Measurements from ENCODE around the gene STRIP1. TPM values are rescaled to one million over a fixed set of nuclear protein-coding genes. Genes with fewer than 3 reads are reported as not detected.

Gene STRIP1
- total RNA-seq, 1 donor, result 52.2 TPM

DNA sequence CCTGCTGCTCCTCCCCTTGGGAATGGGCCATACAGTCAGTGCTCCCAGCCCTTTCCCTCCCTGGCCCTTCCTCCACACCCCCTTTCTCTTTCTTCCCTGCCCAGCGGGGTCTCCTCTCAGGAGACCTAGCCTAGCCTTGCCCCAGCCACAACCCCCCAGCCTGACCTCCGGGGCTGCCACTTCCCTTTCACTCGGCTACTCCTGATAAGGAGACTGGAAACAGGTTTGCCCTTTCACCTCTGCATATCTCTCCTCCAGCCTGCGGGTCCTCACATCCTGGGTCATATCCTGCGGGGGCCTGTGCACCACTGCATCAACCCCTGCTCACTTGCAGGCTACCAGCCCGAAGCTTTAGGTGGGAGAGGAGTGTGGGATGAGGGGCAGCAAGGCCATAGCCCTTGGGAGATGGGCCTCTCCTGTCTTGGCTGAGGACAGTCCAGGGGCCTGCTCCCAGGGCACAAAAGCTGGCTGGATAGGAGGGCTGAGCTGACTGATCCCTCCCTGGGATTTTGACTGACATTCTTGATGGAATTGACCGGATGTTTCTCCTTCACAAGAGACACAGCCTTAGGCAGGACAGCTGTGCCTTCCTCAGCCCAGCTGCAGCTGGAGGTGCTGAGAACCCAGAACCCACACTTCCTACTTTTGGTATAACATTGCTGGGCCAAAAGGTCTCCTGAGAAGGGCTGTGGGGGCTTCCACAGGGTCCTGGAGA is 55.3 kb downstream of the STRIP1 start:
- no peak for DNase-seq (ENCODE audit: low read depth)
- no peak overlapping the region for H3K4me3 ChIP-seq (ENCODE audit: low read depth, low read length)
- TF ChIP-seq, protein P1, sequence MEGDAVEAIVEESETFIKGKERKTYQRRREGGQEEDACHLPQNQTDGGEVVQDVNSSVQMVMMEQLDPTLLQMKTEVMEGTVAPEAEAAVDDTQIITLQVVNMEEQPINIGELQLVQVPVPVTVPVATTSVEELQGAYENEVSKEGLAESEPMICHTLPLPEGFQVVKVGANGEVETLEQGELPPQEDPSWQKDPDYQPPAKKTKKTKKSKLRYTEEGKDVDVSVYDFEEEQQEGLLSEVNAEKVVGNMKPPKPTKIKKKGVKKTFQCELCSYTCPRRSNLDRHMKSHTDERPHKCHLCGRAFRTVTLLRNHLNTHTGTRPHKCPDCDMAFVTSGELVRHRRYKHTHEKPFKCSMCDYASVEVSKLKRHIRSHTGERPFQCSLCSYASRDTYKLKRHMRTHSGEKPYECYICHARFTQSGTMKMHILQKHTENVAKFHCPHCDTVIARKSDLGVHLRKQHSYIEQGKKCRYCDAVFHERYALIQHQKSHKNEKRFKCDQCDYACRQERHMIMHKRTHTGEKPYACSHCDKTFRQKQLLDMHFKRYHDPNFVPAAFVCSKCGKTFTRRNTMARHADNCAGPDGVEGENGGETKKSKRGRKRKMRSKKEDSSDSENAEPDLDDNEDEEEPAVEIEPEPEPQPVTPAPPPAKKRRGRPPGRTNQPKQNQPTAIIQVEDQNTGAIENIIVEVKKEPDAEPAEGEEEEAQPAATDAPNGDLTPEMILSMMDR (IDR thresholded peaks at IDR 0.05; ENCODE audit: insufficient read depth, low read depth, low read length), result no peak

DNA sequence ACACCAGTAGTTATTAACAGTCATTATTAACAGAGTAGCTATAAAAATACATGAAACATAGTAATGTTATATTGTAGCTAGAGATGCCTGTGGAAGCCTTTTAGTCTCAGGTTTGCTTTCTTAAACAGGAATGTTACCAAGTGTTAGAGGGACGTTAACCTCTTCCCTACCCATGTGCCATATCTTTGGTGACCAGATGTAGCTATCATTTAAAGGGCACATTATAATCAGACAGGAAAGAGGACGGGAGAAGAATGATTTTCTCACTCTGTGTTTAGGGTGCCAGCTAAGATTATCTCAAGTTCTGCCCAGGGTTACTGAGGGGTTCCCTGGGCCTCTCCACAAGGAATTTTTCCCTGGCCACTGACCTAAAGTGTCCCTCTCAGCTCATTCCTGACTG is 57.0 kb downstream of the STRIP1 start:
- no peak overlapping the region for H3K4me3 ChIP-seq (ENCODE audit: low read depth, low read length)
- DNase-seq (ENCODE audit: low read depth), result no peak
- TF ChIP-seq, protein P1 (IDR thresholded peaks at IDR 0.05; ENCODE audit: insufficient read depth, low read depth, low read length), result no peak

DNA sequence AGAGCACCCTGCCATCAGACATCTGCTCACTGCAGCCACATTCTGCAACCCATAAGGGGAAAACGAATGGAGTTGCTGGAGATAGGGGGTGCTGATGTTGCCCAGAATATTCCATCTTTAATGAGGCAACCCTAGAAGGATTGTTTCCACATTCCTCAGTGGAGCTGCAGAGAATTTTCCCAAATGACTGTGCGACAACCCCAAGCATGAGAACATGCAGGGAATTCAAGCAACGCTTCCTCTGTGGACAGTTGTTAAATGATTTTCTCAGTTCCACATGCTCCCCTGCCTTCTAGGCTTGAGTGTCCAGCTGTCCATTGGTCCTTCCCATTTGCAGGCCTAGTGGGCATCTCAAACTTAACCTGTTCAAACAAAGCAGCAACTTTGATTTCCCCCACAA is 57.4 kb downstream of the STRIP1 start:
- no peak overlapping the region for H3K4me3 ChIP-seq (ENCODE audit: low read depth, low read length)
- TF ChIP-seq, protein P1 (IDR thresholded peaks at IDR 0.05; ENCODE audit: insufficient read depth, low read depth, low read length), result no peak
- no peak for DNase-seq (ENCODE audit: low read depth)

DNA sequence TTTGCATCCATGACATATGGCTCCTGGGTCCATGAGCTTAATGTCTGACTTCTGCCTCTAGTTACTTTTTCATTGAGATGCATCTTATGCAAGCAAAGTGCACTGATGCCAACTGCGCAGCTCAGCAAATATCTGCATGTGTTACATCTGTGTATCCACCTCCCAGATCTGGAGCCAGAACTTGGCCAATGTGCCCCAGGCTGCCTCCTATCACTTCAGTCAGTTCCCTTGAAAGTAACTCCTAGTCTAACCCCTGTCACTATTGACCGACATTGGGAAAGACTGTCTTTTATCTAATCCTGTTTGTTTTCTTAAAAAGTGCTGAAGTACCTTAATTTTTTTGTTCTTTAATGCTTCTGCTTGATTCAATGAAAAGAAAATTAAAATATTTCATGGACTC is 58.6 kb downstream of the STRIP1 start:
- TF ChIP-seq, protein P1 (IDR thresholded peaks at IDR 0.05; ENCODE audit: insufficient read depth, low read depth, low read length), result no peak
- no peak for DNase-seq (ENCODE audit: low read depth)
- H3K4me3 ChIP-seq (ENCODE audit: low read depth, low read length), result no peak overlapping the region

DNA sequence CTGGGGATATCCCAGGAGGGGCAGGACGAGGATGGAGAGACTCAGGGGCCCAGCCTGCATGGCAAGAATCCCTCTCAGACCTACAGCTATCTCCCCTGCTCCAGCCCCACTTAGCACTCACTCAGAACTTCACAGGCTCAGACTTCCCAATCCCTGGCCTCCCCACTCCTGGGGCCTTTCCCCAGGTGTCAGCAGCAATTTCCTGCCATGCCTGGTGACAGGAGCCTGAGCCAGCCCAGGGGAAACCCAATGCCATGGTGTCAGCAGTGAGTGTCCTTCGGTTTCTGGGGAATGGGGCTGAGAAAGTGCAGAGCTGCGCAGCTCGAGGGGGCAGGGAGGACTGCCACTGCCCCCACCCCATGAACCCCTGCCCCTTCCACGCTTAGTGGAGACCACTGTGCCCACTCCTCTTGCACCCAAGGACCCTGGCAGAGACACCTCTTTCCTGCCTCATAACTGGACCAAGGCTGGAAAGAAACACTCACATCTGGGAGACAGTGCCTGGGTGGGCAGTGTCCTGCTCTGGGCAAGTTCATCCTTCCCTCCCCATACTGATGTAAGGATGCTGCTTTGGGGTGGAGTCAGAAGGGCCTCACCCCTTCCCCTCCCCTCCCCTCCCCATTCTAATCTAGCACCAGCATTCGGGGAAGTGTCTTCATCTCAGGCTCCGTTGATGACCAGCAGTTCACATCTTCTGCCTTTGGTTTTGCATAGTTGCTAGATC is 60.7 kb downstream of the STRIP1 start:
- no peak for DNase-seq (ENCODE audit: low read depth)
- H3K4me3 ChIP-seq (ENCODE audit: low read depth, low read length), result no peak overlapping the region
- TF ChIP-seq, protein P1 (IDR thresholded peaks at IDR 0.05; ENCODE audit: insufficient read depth, low read depth, low read length), result no peak

DNA sequence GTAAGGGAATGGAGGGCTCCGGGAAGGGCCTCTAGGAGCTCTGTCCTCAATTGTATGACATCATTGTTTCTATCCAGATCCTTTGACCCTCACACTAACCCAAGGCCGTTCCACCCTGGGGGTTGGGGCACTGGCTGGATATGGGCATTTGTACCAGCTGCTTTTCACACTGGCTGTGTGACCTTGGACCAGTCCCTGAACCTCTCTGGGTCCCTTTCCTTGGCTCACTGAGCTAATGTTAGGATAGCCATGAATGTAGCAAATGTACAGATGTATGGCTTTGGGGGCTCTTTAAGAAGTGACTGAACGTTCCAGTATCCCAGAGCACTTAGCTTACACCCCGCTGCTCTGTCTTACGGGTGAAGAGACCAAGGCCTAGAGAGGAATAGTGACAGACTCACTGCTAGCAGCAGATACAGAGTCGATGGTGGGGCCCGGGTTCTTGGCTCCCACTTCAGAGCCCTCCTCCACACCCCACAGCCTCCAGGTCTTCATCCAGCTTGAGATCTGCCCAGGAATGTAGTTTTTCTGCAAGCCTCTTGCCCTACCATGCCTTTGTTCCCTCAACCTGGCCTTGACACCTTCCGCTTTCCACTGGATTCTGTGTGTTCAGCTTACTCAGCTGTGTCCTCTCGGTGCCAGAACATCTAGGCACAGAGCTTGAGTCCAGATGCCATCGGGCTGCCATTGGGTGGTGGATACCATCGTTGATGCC is 63.2 kb downstream of the STRIP1 start:
- TF ChIP-seq, protein P1 (IDR thresholded peaks at IDR 0.05; ENCODE audit: insufficient read depth, low read depth, low read length), result no peak
- H3K4me3 ChIP-seq (ENCODE audit: low read depth, low read length), result no peak overlapping the region
- DNase-seq (ENCODE audit: low read depth), result no peak

Data from fibroblast of villous mesenchyme (primary cell).